Activated CD4-positive, alpha-beta T cell treated with anti-CD3 and anti-CD28 coated beads, Interleukin-2, amount 10 ng/mL, durations not matched to agents 24 days and 14 days (primary cell): ENCODE data around the gene RASGRF1. TPM values are rescaled to one million over a fixed set of nuclear protein-coding genes. Genes with fewer than 3 reads are reported as not detected.

ENCODE experiments used
- DNase-seq: peaks from one replicate; pipeline ENCODE4 v3.0.0; 2022
- H3K27ac Mint-ChIP-seq: one replicate; pipeline ENCODE4 v1.8.0; 2022; ENCODE audit warnings: mild to moderate bottlenecking, mixed read lengths
- H3K27me3 Mint-ChIP-seq: one replicate; pipeline ENCODE4 v1.8.0; 2022; ENCODE audit warnings: mixed read lengths
- H3K36me3 Mint-ChIP-seq: one replicate; pipeline ENCODE4 v1.8.0; 2022; ENCODE audit warnings: low read depth, mild to moderate bottlenecking, mixed read lengths
- H3K4me1 Mint-ChIP-seq: one replicate; pipeline ENCODE4 v1.8.0; 2021; ENCODE audit warnings: mixed read lengths
- H3K4me3 Mint-ChIP-seq: one replicate; pipeline ENCODE4 v1.8.0; 2022; ENCODE audit warnings: mild to moderate bottlenecking, moderate library complexity, mixed read lengths
- H3K9me3 Mint-ChIP-seq: one replicate; pipeline ENCODE4 v1.8.0; 2021; ENCODE audit warnings: mixed read lengths
- intact Hi-C: fragments of 100-400 bp; cut with micrococcal nuclease; formaldehyde crosslinking; loops from one replicate; pipeline ENCODE4 v1.15.1; 2023
- total RNA-seq: library from RNA; stranded (reverse); gene quantifications from 2 replicates; pipeline ENCODE4 v1.2.3, GENCODE V29; 2022

RASGRF1 gene
- total RNA-seq, 1 donor from 2014 or later: not detected

- Mint-ChIP-seq H3K27ac (no peak overlapping the region), H3K4me3 (no peak overlapping the region), H3K36me3 (no peaks in the 10 kb centered on the region), H3K27me3 (peaks cover 8% of the 10 kb centered on the region), H3K9me3 (no peaks in the 10 kb centered on the region), H3K4me1 (no peaks in the 10 kb centered on the region)
- no peak for DNase-seq
- intact Hi-C loops: no loop called here
Measured at GRCh38 chr15:78968539-78969271, 121.9 kb downstream of the RASGRF1 start.

GRCh38 chr15:78968114-78968513 is 122.5 kb downstream of the RASGRF1 start:
- H3K4me1 Mint-ChIP-seq: no peaks in the 10 kb centered on the region
- H3K27ac Mint-ChIP-seq: no peak overlapping the region
- H3K9me3 Mint-ChIP-seq: no peaks in the 10 kb centered on the region
- no peak overlapping the region for H3K4me3 Mint-ChIP-seq
- H3K27me3 Mint-ChIP-seq: peaks cover 8% of the 10 kb centered on the region
- no peak for DNase-seq
- intact Hi-C loops: no loop called here
- H3K36me3 Mint-ChIP-seq: no peaks in the 10 kb centered on the region

GRCh38 chr15:78960308-78960707 is 130.3 kb downstream of the RASGRF1 start:
- H3K4me1 Mint-ChIP-seq: no peaks in the 10 kb centered on the region

GRCh38 chr15:78959360-78959759 is 131.2 kb downstream of the RASGRF1 start:
- no peaks in the 10 kb centered on the region for H3K9me3 Mint-ChIP-seq
- intact Hi-C loops: no loop called here
- no peaks in the 10 kb centered on the region for H3K36me3 Mint-ChIP-seq

More at GRCh38 chr15:78960308-78960707, 130.3 kb downstream of the RASGRF1 start:
- Mint-ChIP-seq H3K27me3 (no peaks in the 10 kb centered on the region), H3K27ac (no peak overlapping the region), H3K9me3 (no peaks in the 10 kb centered on the region), H3K36me3 (no peaks in the 10 kb centered on the region), H3K4me3 (no peak overlapping the region)
- intact Hi-C loops: no loop called here
- DNase-seq: no peak

GRCh38 chr15:78957416-78958093 is 133.0 kb downstream of the RASGRF1 start:
- H3K4me1 Mint-ChIP-seq: no peaks in the 10 kb centered on the region

More at GRCh38 chr15:78959360-78959759, 131.2 kb downstream of the RASGRF1 start:
- H3K27me3 Mint-ChIP-seq: peaks cover 2% of the 10 kb centered on the region
- no peak overlapping the region for H3K27ac Mint-ChIP-seq
- DNase-seq: no peak
- H3K4me3 Mint-ChIP-seq: no peak overlapping the region
- no peaks in the 10 kb centered on the region for H3K4me1 Mint-ChIP-seq

GRCh38 chr15:78956937-78957336 is 133.6 kb downstream of the RASGRF1 start:
- Mint-ChIP-seq H3K4me3 (no peak overlapping the region), H3K36me3 (no peaks in the 10 kb centered on the region), H3K4me1 (no peaks in the 10 kb centered on the region), H3K27ac (no peak overlapping the region), H3K9me3 (no peaks in the 10 kb centered on the region), H3K27me3 (peaks cover 4% of the 10 kb centered on the region)
- intact Hi-C loops: no loop called here
- DNase-seq: no peak

More at GRCh38 chr15:78957416-78958093, 133.0 kb downstream of the RASGRF1 start:
- Mint-ChIP-seq H3K9me3 (no peaks in the 10 kb centered on the region), H3K27me3 (peaks cover 4% of the 10 kb centered on the region), H3K4me3 (no peak overlapping the region), H3K27ac (no peak overlapping the region), H3K36me3 (no peaks in the 10 kb centered on the region)
- intact Hi-C loops: no loop called here
- no peak for DNase-seq

GRCh38 chr15:78955355-78955754 is 135.2 kb downstream of the RASGRF1 start:
- Mint-ChIP-seq H3K36me3 (no peaks in the 10 kb centered on the region), H3K27ac (no peak overlapping the region), H3K4me3 (no peak overlapping the region), H3K4me1 (peaks cover 7% of the 10 kb centered on the region), H3K9me3 (no peaks in the 10 kb centered on the region), H3K27me3 (peaks cover 4% of the 10 kb centered on the region)
- no peak for DNase-seq
- intact Hi-C loops: no loop called here

GRCh38 chr15:78951841-78952238 is 138.7 kb downstream of the RASGRF1 start:
- intact Hi-C loops: no loop called here
- DNase-seq: no peak
- Mint-ChIP-seq H3K9me3 (no peaks in the 10 kb centered on the region), H3K27ac (no peak overlapping the region), H3K4me3 (no peak overlapping the region), H3K27me3 (peaks cover 9% of the 10 kb centered on the region), H3K4me1 (peaks cover 7% of the 10 kb centered on the region), H3K36me3 (no peaks in the 10 kb centered on the region)

- Mint-ChIP-seq H3K27me3 (peaks cover 10% of the 10 kb centered on the region), H3K4me3 (no peak overlapping the region), H3K4me1 (peaks cover 7% of the 10 kb centered on the region), H3K9me3 (no peaks in the 10 kb centered on the region), H3K27ac (no peak overlapping the region), H3K36me3 (no peaks in the 10 kb centered on the region)
- no peak for DNase-seq
- intact Hi-C loops: no loop called here
Measured at GRCh38 chr15:78950902-78951840, 139.4 kb downstream of the RASGRF1 start.

GRCh38 chr15:78950343-78950742 is 140.2 kb downstream of the RASGRF1 start:
- H3K9me3 Mint-ChIP-seq: no peaks in the 10 kb centered on the region
- peaks cover 7% of the 10 kb centered on the region for H3K4me1 Mint-ChIP-seq
- H3K36me3 Mint-ChIP-seq: no peaks in the 10 kb centered on the region
- DNase-seq: no peak
- intact Hi-C loops: no loop called here
- no peak overlapping the region for H3K27ac Mint-ChIP-seq
- H3K4me3 Mint-ChIP-seq: no peak overlapping the region
- H3K27me3 Mint-ChIP-seq: peaks cover 14% of the 10 kb centered on the region

GRCh38 chr15:78949461-78949860 is 141.1 kb downstream of the RASGRF1 start:
- H3K27me3 Mint-ChIP-seq: peaks cover 18% of the 10 kb centered on the region
- no peaks in the 10 kb centered on the region for H3K36me3 Mint-ChIP-seq
- intact Hi-C loops: no loop called here
- H3K4me1 Mint-ChIP-seq: peaks cover 12% of the 10 kb centered on the region
- no peak overlapping the region for H3K4me3 Mint-ChIP-seq
- no peak for DNase-seq
- H3K27ac Mint-ChIP-seq: no peak overlapping the region
- H3K9me3 Mint-ChIP-seq: no peaks in the 10 kb centered on the region

GRCh38 chr15:78947506-78947905 is 143.1 kb downstream of the RASGRF1 start:
- Mint-ChIP-seq H3K27ac (no peak overlapping the region), H3K9me3 (no peaks in the 10 kb centered on the region), H3K36me3 (peaks cover under 1% of the 10 kb centered on the region), H3K4me1 (peaks cover 16% of the 10 kb centered on the region), H3K27me3 (peaks cover 23% of the 10 kb centered on the region), H3K4me3 (no peak overlapping the region)
- DNase-seq: no peak
- intact Hi-C loops: no loop called here

GRCh38 chr15:78946493-78946892 is 144.1 kb downstream of the RASGRF1 start:
- H3K4me1 Mint-ChIP-seq: peaks cover 14% of the 10 kb centered on the region
- DNase-seq: no peak
- intact Hi-C loops: no loop called here
- H3K36me3 Mint-ChIP-seq: peaks cover 2% of the 10 kb centered on the region
- H3K27me3 Mint-ChIP-seq: peaks cover 25% of the 10 kb centered on the region
- no peak overlapping the region for H3K4me3 Mint-ChIP-seq
- H3K9me3 Mint-ChIP-seq: no peaks in the 10 kb centered on the region
- H3K27ac Mint-ChIP-seq: no peak overlapping the region
